NB4 (cell line): Measurements from ENCODE around the gene LCN6.

Source experiments
- CTCF ChIP-seq: IDR thresholded peaks from one replicate; pipeline ENCODE4 v1.5.1; 2012; ENCODE audit warnings: low read depth, low read length
- MAX ChIP-seq: IDR thresholded peaks from 2 replicates; pipeline ENCODE4 v1.6.1; 2011; ENCODE audit warnings: low read depth, low read length
- POLR2A ChIP-seq: IDR thresholded peaks from 2 replicates; pipeline ENCODE4 v1.6.1; 2011; ENCODE audit warnings: mild to moderate bottlenecking; ENCODE audit not compliant: insufficient read length; ENCODE audit errors: extremely low read depth

- no peak for TF ChIP-seq CTCF
- no peak for TF ChIP-seq MAX
- no peak for TF ChIP-seq POLR2A
Measured at GRCh38 chr9:136759001-136759400, 10.7 kb upstream of the LCN6 start.
